ENCODE measurements around the gene MTERF4. TPM values are rescaled to one million over a fixed set of nuclear protein-coding genes. Genes with fewer than 3 reads are reported as not detected.

The MTERF4 gene
- total RNA-seq, 2 experiments from 2014 or later: 33.2 to 36.6 TPM

DNA sequence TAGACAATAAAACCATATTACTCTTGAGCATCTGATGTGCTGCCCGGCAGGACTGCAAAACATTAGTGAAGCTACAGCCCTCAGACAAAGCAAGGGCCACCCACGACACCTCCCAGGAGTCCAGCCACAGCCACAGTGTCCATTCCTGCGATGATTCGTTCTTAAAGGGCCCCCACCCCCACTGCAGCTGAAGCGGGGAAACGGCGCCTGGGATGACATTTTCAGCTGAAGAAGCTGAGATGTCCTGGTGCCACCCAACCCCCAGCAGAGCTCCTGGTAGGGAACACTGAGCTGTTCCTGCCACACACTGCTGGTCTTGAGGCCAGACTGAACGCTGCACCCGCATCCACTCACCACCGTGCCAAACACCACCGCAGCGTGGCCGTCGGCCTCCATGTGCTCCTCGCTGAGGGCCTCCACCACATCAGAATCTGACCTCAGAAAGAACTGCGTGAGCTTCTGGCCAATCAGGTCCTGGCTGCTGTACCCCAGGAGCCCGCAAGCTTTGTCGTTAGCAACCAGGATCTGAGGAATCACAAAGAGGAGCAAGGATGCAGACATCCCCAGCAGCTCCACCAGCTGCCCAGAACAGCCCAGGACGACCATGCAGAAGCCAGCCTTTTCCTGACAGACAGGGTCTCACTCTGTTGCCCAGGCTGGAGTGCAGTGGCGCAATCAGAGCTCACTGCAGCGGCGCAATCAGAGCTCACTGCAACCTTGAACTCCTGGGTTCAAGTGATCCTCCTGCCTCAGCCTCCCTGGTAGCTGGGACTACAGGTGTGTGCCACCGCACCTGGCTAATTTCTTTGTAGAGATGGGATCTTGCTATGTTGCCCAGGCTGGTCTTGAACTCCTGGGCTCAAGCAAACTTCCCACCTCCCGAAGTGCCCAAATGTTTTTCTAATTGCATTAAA lies 37.7 kb upstream of the MTERF4 start:
- H3K27me3 Mint-ChIP-seq: no peaks in the 10 kb centered on the region
- H3K9me3 Mint-ChIP-seq: no peaks in the 10 kb centered on the region
- intact Hi-C loops (cut with micrococcal nuclease): loop anchor here (10.0 kb wide), 1 partner anchor 55 kb away; no protein-coding TSS in a partner anchor
- no peak overlapping the region for H3K4me3 Mint-ChIP-seq
- ATAC-seq (no peak), DNase-seq (no peak)
- no peaks in the 10 kb centered on the region for H3K4me1 Mint-ChIP-seq (ENCODE audit: low read depth)
- no peak overlapping the region for H3K27ac Mint-ChIP-seq
- peaks cover 17% of the 10 kb centered on the region for H3K36me3 Mint-ChIP-seq (ENCODE audit: low read depth)
- CTCF ChIA-PET: no interaction called here
- TF ChIP-seq, protein P1, sequence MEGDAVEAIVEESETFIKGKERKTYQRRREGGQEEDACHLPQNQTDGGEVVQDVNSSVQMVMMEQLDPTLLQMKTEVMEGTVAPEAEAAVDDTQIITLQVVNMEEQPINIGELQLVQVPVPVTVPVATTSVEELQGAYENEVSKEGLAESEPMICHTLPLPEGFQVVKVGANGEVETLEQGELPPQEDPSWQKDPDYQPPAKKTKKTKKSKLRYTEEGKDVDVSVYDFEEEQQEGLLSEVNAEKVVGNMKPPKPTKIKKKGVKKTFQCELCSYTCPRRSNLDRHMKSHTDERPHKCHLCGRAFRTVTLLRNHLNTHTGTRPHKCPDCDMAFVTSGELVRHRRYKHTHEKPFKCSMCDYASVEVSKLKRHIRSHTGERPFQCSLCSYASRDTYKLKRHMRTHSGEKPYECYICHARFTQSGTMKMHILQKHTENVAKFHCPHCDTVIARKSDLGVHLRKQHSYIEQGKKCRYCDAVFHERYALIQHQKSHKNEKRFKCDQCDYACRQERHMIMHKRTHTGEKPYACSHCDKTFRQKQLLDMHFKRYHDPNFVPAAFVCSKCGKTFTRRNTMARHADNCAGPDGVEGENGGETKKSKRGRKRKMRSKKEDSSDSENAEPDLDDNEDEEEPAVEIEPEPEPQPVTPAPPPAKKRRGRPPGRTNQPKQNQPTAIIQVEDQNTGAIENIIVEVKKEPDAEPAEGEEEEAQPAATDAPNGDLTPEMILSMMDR (IDR thresholded peaks at IDR 0.05): no peak
- POLR2A ChIA-PET: no interaction called here

DNA sequence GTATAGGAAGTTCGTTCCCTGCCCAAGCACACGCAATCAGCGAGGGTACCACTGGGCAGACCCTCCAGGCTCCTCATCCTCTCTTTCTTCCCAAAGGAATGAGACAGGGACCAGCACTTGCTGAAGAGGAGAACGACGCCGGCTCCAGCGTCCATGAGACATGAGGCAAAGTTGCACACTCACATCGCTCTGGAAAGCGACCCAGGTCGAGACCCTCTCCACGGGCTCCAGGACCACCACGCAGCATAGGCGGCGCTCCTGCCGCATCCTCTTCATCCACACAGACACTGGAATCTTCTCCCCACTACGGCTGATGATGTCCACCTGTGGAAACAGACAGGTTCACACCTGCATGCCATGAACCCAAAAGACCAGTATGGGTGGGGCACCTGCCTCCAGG lies 36.4 kb upstream of the MTERF4 start:
- H3K36me3 Mint-ChIP-seq (ENCODE audit: low read depth): peaks cover 17% of the 10 kb centered on the region
- no peak overlapping the region for H3K27ac Mint-ChIP-seq
- ATAC-seq (no peak), DNase-seq (no peak)
- POLR2A ChIA-PET: interaction anchor here (1.2 to 2.3 kb wide), 2 partner anchors 11 to 36 kb away, joined by 4 to 7 read pairs; partner anchors contain the start of genes MTERF4, PASK and PPP1R7
- no peak overlapping the region for H3K4me3 Mint-ChIP-seq
- TF ChIP-seq, protein P1 (IDR thresholded peaks at IDR 0.05): no peak
- H3K4me1 Mint-ChIP-seq (ENCODE audit: low read depth): no peaks in the 10 kb centered on the region
- no peaks in the 10 kb centered on the region for H3K9me3 Mint-ChIP-seq
- no peaks in the 10 kb centered on the region for H3K27me3 Mint-ChIP-seq
- intact Hi-C loops (cut with micrococcal nuclease): no loop called here
- CTCF ChIA-PET: interaction anchor here (1.0 to 1.3 kb wide), 2 partner anchors 11 to 155 kb away, joined by 3 read pairs; partner anchors contain the start of gene PASK

DNA sequence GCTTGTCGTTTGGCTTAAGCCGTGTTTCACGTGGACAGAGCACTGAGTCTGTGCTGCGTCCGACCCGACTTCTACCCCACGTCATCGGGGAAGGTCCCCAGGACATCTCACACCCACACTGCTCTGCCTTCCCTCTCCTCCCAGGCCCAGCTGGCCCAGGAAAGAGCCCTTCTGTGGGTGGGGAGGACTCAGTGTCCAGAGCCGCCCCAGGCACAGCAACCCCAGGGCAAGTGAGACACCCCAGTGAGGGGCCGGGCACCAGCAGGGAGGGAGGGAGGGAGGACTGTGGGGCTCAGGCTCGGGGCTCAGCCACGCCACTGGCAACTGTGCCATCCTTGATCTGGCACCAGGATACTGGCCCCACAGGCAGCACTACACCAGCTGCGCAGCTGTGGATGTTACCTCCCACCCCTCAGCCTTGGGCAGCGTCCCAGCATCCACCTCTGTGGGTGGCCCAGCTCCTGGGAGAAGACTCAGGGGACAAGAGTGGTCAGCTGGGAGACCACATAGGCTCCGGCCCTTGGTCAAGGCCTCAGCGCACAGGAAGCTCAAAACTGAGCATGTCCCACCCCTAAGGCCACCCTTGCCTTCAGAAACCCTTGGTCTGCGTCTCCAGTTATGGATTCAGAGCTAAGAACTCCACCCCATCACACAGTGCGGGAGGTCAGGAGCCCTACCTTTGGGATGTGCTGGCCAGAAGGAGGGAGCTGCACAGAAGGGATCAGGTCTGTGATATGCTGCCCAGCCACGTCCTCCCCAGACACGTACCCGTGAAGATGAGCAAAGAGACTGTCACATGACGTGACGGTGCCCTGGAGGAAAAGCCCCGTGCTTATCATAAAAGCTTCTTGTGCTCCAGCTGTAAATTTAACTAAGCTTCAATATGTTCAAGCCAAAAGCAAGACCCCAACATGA lies 35.4 kb upstream of the MTERF4 start:
- H3K27ac Mint-ChIP-seq: no peak overlapping the region
- ChIA-PET CTCF (interaction anchor here (1.0 to 1.3 kb wide), 4 partner anchors 12 to 154 kb away, joined by 3 read pairs; partner anchors contain the start of gene PASK), POLR2A (interaction anchor here (1.2 to 2.3 kb wide), 4 partner anchors 11 to 35 kb away, joined by 4 to 8 read pairs (median 6); partner anchors contain the start of genes MTERF4, PASK and PPP1R7)
- DNase-seq: no peak
- no peak for ATAC-seq
- TF ChIP-seq, protein P1 (IDR thresholded peaks at IDR 0.05): no peak
- H3K27me3 Mint-ChIP-seq: no peaks in the 10 kb centered on the region
- no peaks in the 10 kb centered on the region for H3K9me3 Mint-ChIP-seq
- H3K4me1 Mint-ChIP-seq (ENCODE audit: low read depth): no peaks in the 10 kb centered on the region
- intact Hi-C loops (cut with micrococcal nuclease): no loop called here
- H3K4me3 Mint-ChIP-seq: no peak overlapping the region
- H3K36me3 Mint-ChIP-seq (ENCODE audit: low read depth): peaks cover 24% of the 10 kb centered on the region

DNA sequence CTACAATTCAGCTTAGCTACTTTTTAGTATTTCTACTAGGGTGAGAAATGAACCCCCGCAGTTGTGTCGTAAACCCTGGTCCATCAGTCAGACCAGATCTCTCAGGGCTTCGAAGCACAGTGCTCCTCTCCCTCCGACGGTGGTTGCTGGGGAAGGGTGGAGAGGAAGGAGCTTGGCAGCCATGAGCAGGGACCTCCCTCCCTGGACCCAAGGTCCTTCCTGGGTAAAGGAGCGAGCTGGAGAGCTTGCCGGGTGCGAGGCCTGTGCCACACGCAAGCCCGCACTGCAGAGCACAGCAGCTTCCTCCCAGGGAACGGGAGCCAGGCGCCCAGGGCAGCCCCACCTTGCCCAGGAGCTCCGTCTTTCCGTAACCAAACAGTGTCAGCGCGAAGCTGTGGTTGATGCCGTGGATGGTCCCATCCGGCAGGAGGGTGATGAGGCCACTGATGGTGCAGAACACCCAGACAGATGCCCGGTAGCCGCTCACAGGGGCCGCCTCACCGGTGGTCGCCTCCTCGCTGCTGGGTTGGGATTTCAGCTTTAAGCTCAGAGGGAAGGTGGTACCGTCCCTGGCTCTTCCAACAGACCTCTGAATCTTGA lies 34.7 kb upstream of the MTERF4 start:
- ChIA-PET POLR2A (interaction anchor here (1.4 to 2.3 kb wide), 3 partner anchors 10 to 34 kb away, joined by 4 to 8 read pairs (median 7); partner anchors contain the start of genes MTERF4, PASK and PPP1R7), CTCF (interaction anchor here (1.1 to 1.3 kb wide), 2 partner anchors 13 to 153 kb away, joined by 3 read pairs; no protein-coding TSS in a partner anchor)
- DNase-seq (no peak), ATAC-seq (no peak)
- no peak overlapping the region for H3K27ac Mint-ChIP-seq
- intact Hi-C loops (cut with micrococcal nuclease): no loop called here
- peaks cover 20% of the 10 kb centered on the region for H3K36me3 Mint-ChIP-seq (ENCODE audit: low read depth)
- no peak overlapping the region for H3K4me3 Mint-ChIP-seq
- H3K27me3 Mint-ChIP-seq: no peaks in the 10 kb centered on the region
- no peaks in the 10 kb centered on the region for H3K9me3 Mint-ChIP-seq
- no peaks in the 10 kb centered on the region for H3K4me1 Mint-ChIP-seq (ENCODE audit: low read depth)
- TF ChIP-seq, protein P1 (IDR thresholded peaks at IDR 0.05): no peak

Data from activated CD8-positive, alpha-beta T cell treated with anti-CD3 and anti-CD28 coated beads for 36 hours (primary cell).